HEK293 (cell line): ENCODE results near the gene MYD88.
A peak's percentile ranks its signal among the peaks of the same experiment; 100 is the strongest.

Source experiments
- EGR2 ChIP-seq: fragments of 450-650 bp; formaldehyde crosslinking; IDR thresholded peaks from 2 replicates; pipeline ENCODE4 v1.5.1; 2016; ENCODE audit warnings: low read depth, missing biosample characterization, missing genetic modification characterization
- HIC1 ChIP-seq: fragments of 450-650 bp; formaldehyde crosslinking; IDR thresholded peaks from 2 replicates; pipeline ENCODE4 v1.5.1; 2016; ENCODE audit warnings: missing biosample characterization, missing genetic modification characterization
- OSR2 ChIP-seq: fragments of 450-650 bp; formaldehyde crosslinking; IDR thresholded peaks from 2 replicates; pipeline ENCODE4 v1.5.1; 2016; ENCODE audit warnings: missing biosample characterization, missing genetic modification characterization
- OVOL3 ChIP-seq: fragments of 450-650 bp; formaldehyde crosslinking; IDR thresholded peaks from 2 replicates; pipeline ENCODE4 v1.5.1; 2016; ENCODE audit warnings: missing biosample characterization, missing genetic modification characterization
- SP3 ChIP-seq: fragments of 450-650 bp; formaldehyde crosslinking; IDR thresholded peaks from 2 replicates; pipeline ENCODE4 v1.5.1; 2016; ENCODE audit warnings: missing biosample characterization, missing genetic modification characterization
- SP7 ChIP-seq: fragments of 450-650 bp; formaldehyde crosslinking; IDR thresholded peaks from 2 replicates; pipeline ENCODE4 v1.5.1; 2016; ENCODE audit warnings: missing biosample characterization, missing genetic modification characterization
- TCF7L2 ChIP-seq: IDR thresholded peaks from 2 replicates; pipeline ENCODE4 v1.6.1; 2011; ENCODE audit warnings: low read depth, mild to moderate bottlenecking, inconsistent platforms, low read length, moderate library complexity, borderline replicate concordance
- YY1 ChIP-seq: fragments of 450-650 bp; formaldehyde crosslinking; IDR thresholded peaks from 2 replicates; pipeline ENCODE4 v1.5.1; 2018; ENCODE audit warnings: missing biosample characterization, missing genetic modification characterization
- ZBTB1 ChIP-seq: fragments of 450-650 bp; formaldehyde crosslinking; IDR thresholded peaks from 2 replicates; pipeline ENCODE4 v1.5.1; 2016; ENCODE audit warnings: missing biosample characterization, missing genetic modification characterization
- ZBTB21 ChIP-seq: fragments of 450-650 bp; formaldehyde crosslinking; IDR thresholded peaks from 2 replicates; pipeline ENCODE4 v1.5.1; 2017; ENCODE audit warnings: missing biosample characterization, missing genetic modification characterization
- ZBTB7A ChIP-seq: fragments of 450-650 bp; formaldehyde crosslinking; IDR thresholded peaks from 2 replicates; pipeline ENCODE4 v1.5.1; 2016; ENCODE audit warnings: low read depth, missing biosample characterization, missing genetic modification characterization
- ZFP41 ChIP-seq: fragments of 450-650 bp; formaldehyde crosslinking; IDR thresholded peaks from 2 replicates; pipeline ENCODE4 v1.5.1; 2016; ENCODE audit warnings: missing biosample characterization, missing genetic modification characterization, borderline replicate concordance
- ZNF140 ChIP-seq: fragments of 450-650 bp; formaldehyde crosslinking; IDR thresholded peaks from 2 replicates; pipeline ENCODE4 v1.5.1; 2016; ENCODE audit warnings: missing biosample characterization, missing genetic modification characterization
- ZNF184 ChIP-seq: fragments of 450-650 bp; IDR thresholded peaks from 2 replicates; pipeline ENCODE4 v1.5.1; 2018; ENCODE audit warnings: missing biosample characterization, mild to moderate bottlenecking, missing genetic modification characterization
- ZNF24 ChIP-seq: fragments of 450-650 bp; formaldehyde crosslinking; IDR thresholded peaks from 2 replicates; pipeline ENCODE4 v1.5.1; 2016; ENCODE audit warnings: missing biosample characterization, missing genetic modification characterization
- ZNF274 ChIP-seq, 2 experiments: fragments of 200-500 bp in 1 of 2; fragments of 450-650 bp in 1 of 2; sonication (Bioruptor generic) in 1 of 2; formaldehyde crosslinking in 1 of 2; IDR thresholded peaks; 2 replicates each; pipeline versions ENCODE4 v1.5.1 to v1.6.1; 2014 to 2016; ENCODE audit warnings: borderline replicate concordance in 1 of 2, inconsistent platforms in 1 of 2, low read length in 1 of 2, missing biosample characterization in 1 of 2, missing genetic modification characterization in 1 of 2
- ZNF335 ChIP-seq: fragments of 450-650 bp; formaldehyde crosslinking; conservative IDR thresholded peaks from 2 replicates; pipeline ENCODE4 v1.5.1; 2016; ENCODE audit warnings: missing biosample characterization, missing genetic modification characterization
- ZNF433 ChIP-seq: fragments of 450-650 bp; formaldehyde crosslinking; IDR thresholded peaks from 2 replicates; pipeline ENCODE4 v1.5.1; 2016; ENCODE audit warnings: missing biosample characterization, missing genetic modification characterization, low read depth
- ZNF530 ChIP-seq: fragments of 450-650 bp; formaldehyde crosslinking; IDR thresholded peaks from 2 replicates; pipeline ENCODE4 v1.5.1; 2016; ENCODE audit warnings: low read depth, missing biosample characterization, missing genetic modification characterization
- ZNF600 ChIP-seq: fragments of 450-650 bp; formaldehyde crosslinking; IDR thresholded peaks from 2 replicates; pipeline ENCODE4 v1.5.1; 2016; ENCODE audit warnings: missing biosample characterization, missing genetic modification characterization
- ZNF623 ChIP-seq: fragments of 450-650 bp; formaldehyde crosslinking; IDR thresholded peaks from 2 replicates; pipeline ENCODE4 v1.5.1; 2016; ENCODE audit warnings: missing biosample characterization, missing genetic modification characterization
- ZNF830 ChIP-seq: fragments of 450-650 bp; IDR thresholded peaks from 2 replicates; pipeline ENCODE4 v1.5.0; 2018; ENCODE audit warnings: missing biosample characterization, missing genetic modification characterization, low read depth, mild to moderate bottlenecking, moderate library complexity
- ZNF837 ChIP-seq: fragments of 450-650 bp; formaldehyde crosslinking; IDR thresholded peaks from 2 replicates; pipeline ENCODE4 v1.5.1; 2016; ENCODE audit warnings: missing biosample characterization, missing genetic modification characterization
- ZNF843 ChIP-seq: fragments of 450-650 bp; formaldehyde crosslinking; IDR thresholded peaks from 2 replicates; pipeline ENCODE4 v1.5.1; 2016; ENCODE audit warnings: missing biosample characterization, missing genetic modification characterization
- TF ChIP-seq, protein P1 (sequence below): fragments of 450-650 bp; formaldehyde crosslinking; IDR thresholded peaks from 2 replicates; pipeline ENCODE4 v1.5.1; 2016; ENCODE audit warnings: missing biosample characterization, missing genetic modification characterization
- TF ChIP-seq, protein P2 (sequence below): fragments of 450-650 bp; formaldehyde crosslinking; IDR thresholded peaks from 2 replicates; pipeline ENCODE4 v1.5.1; 2016; ENCODE audit warnings: missing biosample characterization, missing genetic modification characterization
- TF ChIP-seq, protein P3 (sequence below): fragments of 450-650 bp; formaldehyde crosslinking; IDR thresholded peaks from 2 replicates; pipeline ENCODE4 v1.5.1; 2016; ENCODE audit warnings: missing biosample characterization, missing genetic modification characterization, low read depth
- TF ChIP-seq, protein P4 (sequence below): fragments of 450-650 bp; formaldehyde crosslinking; IDR thresholded peaks from 2 replicates; pipeline ENCODE4 v1.5.1; 2017; ENCODE audit warnings: missing biosample characterization, missing genetic modification characterization
- TF ChIP-seq, protein P5 (sequence below): fragments of 450-650 bp; formaldehyde crosslinking; IDR thresholded peaks from 2 replicates; pipeline ENCODE4 v1.5.1; 2017; ENCODE audit warnings: missing biosample characterization, missing genetic modification characterization

MYD88 gene

DNA sequence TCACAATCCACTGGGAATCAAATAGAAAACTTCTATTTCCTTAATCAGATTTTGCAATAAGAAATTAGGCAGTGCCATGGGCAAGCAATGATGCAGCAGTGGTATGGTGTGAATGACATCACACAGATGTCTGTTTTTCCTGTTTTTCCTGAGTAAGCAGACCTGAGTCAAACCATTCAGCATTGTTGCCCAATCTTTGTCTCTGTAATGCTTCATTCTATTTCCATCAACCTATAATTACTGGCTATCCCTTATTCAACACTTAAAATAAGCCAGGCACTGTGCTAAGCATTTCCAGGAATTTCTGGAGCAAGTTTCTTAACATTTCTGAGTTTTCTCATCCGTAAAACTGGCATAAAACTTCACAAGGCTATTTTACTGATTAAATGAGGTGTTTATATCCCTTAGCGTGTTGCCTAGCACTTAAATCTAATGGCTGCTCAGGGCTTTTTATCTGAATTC lies 15.6 kb downstream of the MYD88 start (continued):
- TF ChIP-seq, protein P1, sequence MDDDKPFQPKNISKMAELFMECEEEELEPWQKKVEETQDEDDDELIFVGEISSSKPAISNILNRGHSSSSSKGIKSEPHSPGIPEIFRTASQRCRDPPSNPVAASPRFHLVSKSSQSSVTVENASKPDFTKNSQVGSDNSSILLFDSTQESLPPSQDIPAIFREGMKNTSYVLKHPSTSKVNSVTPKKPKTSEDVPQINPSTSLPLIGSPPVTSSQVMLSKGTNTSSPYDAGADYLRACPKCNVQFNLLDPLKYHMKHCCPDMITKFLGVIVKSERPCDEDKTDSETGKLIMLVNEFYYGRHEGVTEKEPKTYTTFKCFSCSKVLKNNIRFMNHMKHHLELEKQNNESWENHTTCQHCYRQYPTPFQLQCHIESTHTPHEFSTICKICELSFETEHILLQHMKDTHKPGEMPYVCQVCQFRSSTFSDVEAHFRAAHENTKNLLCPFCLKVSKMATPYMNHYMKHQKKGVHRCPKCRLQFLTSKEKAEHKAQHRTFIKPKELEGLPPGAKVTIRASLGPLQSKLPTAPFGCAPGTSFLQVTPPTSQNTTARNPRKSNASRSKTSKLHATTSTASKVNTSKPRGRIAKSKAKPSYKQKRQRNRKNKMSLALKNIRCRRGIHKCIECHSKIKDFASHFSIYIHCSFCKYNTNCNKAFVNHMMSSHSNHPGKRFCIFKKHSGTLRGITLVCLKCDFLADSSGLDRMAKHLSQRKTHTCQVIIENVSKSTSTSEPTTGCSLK (tag by site-specific recombination), result no peak
- TF ChIP-seq ZNF335 (tag by site-specific recombination) (peak; percentile 90), ZNF623 (no peak), HIC1 (no peak), ZNF24 (tag by site-specific recombination) (peak; percentile 59; the same call in 1 of the 2 replicates), SP3 (no peak), ZNF600 (tag by site-specific recombination) (no peak), ZBTB7A (tag by site-specific recombination) (no peak), ZNF843 (tag by site-specific recombination) (peak; percentile 54; the same call in 1 of the 2 replicates), ZBTB1 (no peak), ZBTB21 (tag by site-specific recombination) (peak; percentile 71; the same call in 1 of the 2 replicates), ZNF274 (IDR thresholded peaks at IDR 0.05; ENCODE audit: low read length) (no peak), ZNF274 (tag by site-specific recombination; IDR thresholded peaks at IDR 0.05; ENCODE audit: borderline replicate concordance) (no peak), ZNF433 (tag by site-specific recombination) (no peak), OVOL3 (tag by site-specific recombination) (no peak), OSR2 (tag by site-specific recombination) (no peak), ZNF140 (tag by site-specific recombination) (no peak), SP7 (peak; percentile 96), TCF7L2 (no peak), ZNF837 (tag by site-specific recombination) (no peak), YY1 (tag by site-specific recombination) (no peak), ZFP41 (tag by site-specific recombination) (no peak), EGR2 (tag by site-specific recombination) (no peak), ZNF530 (tag by site-specific recombination) (no peak), ZNF184 (tag by site-specific recombination) (no peak), ZNF830 (tag by site-specific recombination) (no peak)
- TF ChIP-seq, protein P2, sequence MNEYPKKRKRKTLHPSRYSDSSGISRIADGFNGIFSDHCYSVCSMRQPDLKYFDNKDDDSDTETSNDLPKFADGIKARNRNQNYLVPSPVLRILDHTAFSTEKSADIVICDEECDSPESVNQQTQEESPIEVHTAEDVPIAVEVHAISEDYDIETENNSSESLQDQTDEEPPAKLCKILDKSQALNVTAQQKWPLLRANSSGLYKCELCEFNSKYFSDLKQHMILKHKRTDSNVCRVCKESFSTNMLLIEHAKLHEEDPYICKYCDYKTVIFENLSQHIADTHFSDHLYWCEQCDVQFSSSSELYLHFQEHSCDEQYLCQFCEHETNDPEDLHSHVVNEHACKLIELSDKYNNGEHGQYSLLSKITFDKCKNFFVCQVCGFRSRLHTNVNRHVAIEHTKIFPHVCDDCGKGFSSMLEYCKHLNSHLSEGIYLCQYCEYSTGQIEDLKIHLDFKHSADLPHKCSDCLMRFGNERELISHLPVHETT, result no peak
- TF ChIP-seq, protein P3, sequence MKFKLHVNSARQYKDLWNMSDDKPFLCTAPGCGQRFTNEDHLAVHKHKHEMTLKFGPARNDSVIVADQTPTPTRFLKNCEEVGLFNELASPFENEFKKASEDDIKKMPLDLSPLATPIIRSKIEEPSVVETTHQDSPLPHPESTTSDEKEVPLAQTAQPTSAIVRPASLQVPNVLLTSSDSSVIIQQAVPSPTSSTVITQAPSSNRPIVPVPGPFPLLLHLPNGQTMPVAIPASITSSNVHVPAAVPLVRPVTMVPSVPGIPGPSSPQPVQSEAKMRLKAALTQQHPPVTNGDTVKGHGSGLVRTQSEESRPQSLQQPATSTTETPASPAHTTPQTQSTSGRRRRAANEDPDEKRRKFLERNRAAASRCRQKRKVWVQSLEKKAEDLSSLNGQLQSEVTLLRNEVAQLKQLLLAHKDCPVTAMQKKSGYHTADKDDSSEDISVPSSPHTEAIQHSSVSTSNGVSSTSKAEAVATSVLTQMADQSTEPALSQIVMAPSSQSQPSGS, result peak; percentile 58; the same call in 1 of the 2 replicates
- TF ChIP-seq, protein P4, sequence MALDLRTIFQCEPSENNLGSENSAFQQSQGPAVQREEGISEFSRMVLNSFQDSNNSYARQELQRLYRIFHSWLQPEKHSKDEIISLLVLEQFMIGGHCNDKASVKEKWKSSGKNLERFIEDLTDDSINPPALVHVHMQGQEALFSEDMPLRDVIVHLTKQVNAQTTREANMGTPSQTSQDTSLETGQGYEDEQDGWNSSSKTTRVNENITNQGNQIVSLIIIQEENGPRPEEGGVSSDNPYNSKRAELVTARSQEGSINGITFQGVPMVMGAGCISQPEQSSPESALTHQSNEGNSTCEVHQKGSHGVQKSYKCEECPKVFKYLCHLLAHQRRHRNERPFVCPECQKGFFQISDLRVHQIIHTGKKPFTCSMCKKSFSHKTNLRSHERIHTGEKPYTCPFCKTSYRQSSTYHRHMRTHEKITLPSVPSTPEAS (tag by site-specific recombination), result no peak
- TF ChIP-seq, protein P5, sequence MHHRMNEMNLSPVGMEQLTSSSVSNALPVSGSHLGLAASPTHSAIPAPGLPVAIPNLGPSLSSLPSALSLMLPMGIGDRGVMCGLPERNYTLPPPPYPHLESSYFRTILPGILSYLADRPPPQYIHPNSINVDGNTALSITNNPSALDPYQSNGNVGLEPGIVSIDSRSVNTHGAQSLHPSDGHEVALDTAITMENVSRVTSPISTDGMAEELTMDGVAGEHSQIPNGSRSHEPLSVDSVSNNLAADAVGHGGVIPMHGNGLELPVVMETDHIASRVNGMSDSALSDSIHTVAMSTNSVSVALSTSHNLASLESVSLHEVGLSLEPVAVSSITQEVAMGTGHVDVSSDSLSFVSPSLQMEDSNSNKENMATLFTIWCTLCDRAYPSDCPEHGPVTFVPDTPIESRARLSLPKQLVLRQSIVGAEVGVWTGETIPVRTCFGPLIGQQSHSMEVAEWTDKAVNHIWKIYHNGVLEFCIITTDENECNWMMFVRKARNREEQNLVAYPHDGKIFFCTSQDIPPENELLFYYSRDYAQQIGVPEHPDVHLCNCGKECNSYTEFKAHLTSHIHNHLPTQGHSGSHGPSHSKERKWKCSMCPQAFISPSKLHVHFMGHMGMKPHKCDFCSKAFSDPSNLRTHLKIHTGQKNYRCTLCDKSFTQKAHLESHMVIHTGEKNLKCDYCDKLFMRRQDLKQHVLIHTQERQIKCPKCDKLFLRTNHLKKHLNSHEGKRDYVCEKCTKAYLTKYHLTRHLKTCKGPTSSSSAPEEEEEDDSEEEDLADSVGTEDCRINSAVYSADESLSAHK (tag by site-specific recombination), result no peak
